Measurements from ENCODE around the gene TM9SF4. TPM values are rescaled to one million over a fixed set of nuclear protein-coding genes. Genes with fewer than 3 reads are reported as not detected.
A peak's percentile ranks its signal among the peaks of the same experiment; 100 is the strongest.

Gene TM9SF4
- total RNA-seq, 1 donor from 2014 or later: 39.6 TPM

GRCh38 chr20:32205110-32205842 is 95.8 kb downstream of the TM9SF4 start:
- TF ChIP-seq CTCF (IDR thresholded peaks at IDR 0.05; ENCODE audit: insufficient read depth, low read length, poor library complexity, severe bottlenecking): no peak
- Histone ChIP-seq H3K27me3 (ENCODE audit: control insufficient read depth, insufficient read depth, low read length) (no peaks in the 10 kb centered on the region), H3K4me3 (ENCODE audit: low read depth, low read length) (no peak overlapping the region), H3K36me3 (ENCODE audit: control insufficient read depth, insufficient read depth, low read length) (peaks cover 1% of the 10 kb centered on the region)
- no peak for DNase-seq (ENCODE audit: low read depth)

DNA sequence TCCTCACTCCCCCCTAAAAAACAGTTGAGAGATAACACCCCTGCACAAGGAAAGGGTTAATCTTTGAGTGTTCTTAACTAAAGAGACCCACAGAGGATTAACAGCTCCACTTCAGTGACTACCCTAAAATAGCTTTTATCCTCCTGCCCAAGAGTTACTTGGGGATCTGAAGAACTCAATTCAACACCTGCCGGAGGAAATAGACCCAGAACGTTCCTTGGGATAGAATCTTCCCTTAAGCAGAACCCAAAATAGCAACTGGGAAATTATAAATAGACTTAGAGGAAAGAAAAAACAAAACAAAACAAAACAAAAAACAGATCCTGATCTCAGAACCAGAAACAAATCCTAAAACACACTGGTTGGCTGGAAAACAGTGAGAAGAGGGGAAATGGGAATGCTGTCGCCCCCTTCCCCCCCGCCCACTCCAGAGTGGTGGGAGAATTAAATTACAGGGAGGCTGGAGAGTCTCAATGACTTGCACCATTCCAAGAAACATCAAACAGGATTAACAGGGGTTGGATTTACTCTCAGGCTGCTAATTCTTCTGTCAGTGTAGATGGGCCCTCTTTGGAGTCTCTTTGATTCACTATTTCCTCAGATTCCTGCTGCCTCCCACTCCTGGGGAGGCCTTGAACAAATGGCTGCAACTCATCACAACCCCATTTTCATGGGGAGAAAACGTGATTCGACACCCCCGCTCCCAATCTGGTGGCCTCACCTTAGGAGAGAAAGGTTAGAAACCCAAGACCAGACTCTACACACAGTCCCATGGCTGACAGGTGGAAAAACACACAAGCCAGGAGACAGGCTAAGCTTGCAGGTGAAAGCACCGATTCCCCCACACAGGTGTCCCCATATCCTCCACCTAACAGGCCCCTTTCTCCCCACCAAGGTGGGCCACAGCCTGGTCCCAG is 96.6 kb downstream of the TM9SF4 start:
- peaks cover 1% of the 10 kb centered on the region for H3K36me3 ChIP-seq (ENCODE audit: control insufficient read depth, insufficient read depth, low read length)
- no peak for DNase-seq (ENCODE audit: low read depth)
- peak overlapping the region; percentile 100 for H3K4me3 ChIP-seq (ENCODE audit: low read depth, low read length)
- no peaks in the 10 kb centered on the region for H3K27me3 ChIP-seq (ENCODE audit: control insufficient read depth, insufficient read depth, low read length)
- TF ChIP-seq CTCF (IDR thresholded peaks at IDR 0.05; ENCODE audit: insufficient read depth, low read length, poor library complexity, severe bottlenecking): no peak

GRCh38 chr20:32206760-32207625 is 97.5 kb downstream of the TM9SF4 start:
- peaks cover 3% of the 10 kb centered on the region for H3K36me3 ChIP-seq (ENCODE audit: control insufficient read depth, insufficient read depth, low read length)
- peak overlapping the region; percentile 100 for H3K4me3 ChIP-seq (ENCODE audit: low read depth, low read length)
- no peak for DNase-seq (ENCODE audit: low read depth)
- no peak for TF ChIP-seq CTCF (IDR thresholded peaks at IDR 0.05; ENCODE audit: insufficient read depth, low read length, poor library complexity, severe bottlenecking)
- no peaks in the 10 kb centered on the region for H3K27me3 ChIP-seq (ENCODE audit: control insufficient read depth, insufficient read depth, low read length)

- Histone ChIP-seq H3K27me3 (ENCODE audit: control insufficient read depth, insufficient read depth, low read length) (no peaks in the 10 kb centered on the region), H3K36me3 (ENCODE audit: control insufficient read depth, insufficient read depth, low read length) (peaks cover 3% of the 10 kb centered on the region), H3K4me3 (ENCODE audit: low read depth, low read length) (peak within 1 kb of the TSS; percentile 100)
- no peak for TF ChIP-seq CTCF (IDR thresholded peaks at IDR 0.05; ENCODE audit: insufficient read depth, low read length, poor library complexity, severe bottlenecking)
- DNase-seq (ENCODE audit: low read depth): no peak
These were observed 98.3 kb downstream of the TM9SF4 start, which contains the start of the genes PLAGL2 and POFUT1 for GRCh38 chr20:32207626-32208498. Gene PLAGL2, minus strand, starts transcription at chr20:32207743. Its CDS starts 5,565 bp downstream, at chr20:32202178. Gene POFUT1, plus strand, starts transcription at chr20:32207880. Its CDS starts 62 bp downstream, at chr20:32207942.
